PC-9 (cell line): Measurements from ENCODE around the gene CNTNAP2.

Source experiments
- CTCF ChIP-seq: fragments of 200-600 bp; sonication (generic); conservative IDR thresholded peaks from 2 replicates; pipeline ENCODE4 v1.6.1; 2017; ENCODE audit warnings: mixed run types, antibody characterized with exemption, mild to moderate bottlenecking, moderate library complexity
- EZH2 ChIP-seq: fragments of 200-600 bp; sonication (generic); IDR thresholded peaks from 2 replicates; pipeline ENCODE4 v1.8.0; 2017; ENCODE audit warnings: antibody characterized with exemption, low read depth

- TF ChIP-seq CTCF = no peak
- no peak for TF ChIP-seq EZH2
These were observed 2317.1 kb downstream of the CNTNAP2 start for GRCh38 chr7:148433521-148434180.
